DND-41 (cell line): ENCODE data around the gene CANT1.

Source experiments
- CTCF ChIP-seq: IDR thresholded peaks from 2 replicates; pipeline ENCODE4 v1.5.1; 2012; ENCODE audit warnings: borderline replicate concordance, low read length, moderate library complexity, mild to moderate bottlenecking; ENCODE audit not compliant: poor library complexity, severe bottlenecking; ENCODE audit errors: extremely low read depth
- EZH2 ChIP-seq: IDR thresholded peaks from 3 replicates; pipeline ENCODE4 v1.6.1; 2012; ENCODE audit warnings: borderline replicate concordance, low read depth, mild to moderate bottlenecking, moderate library complexity, low read length, inconsistent platforms; ENCODE audit not compliant: severe bottlenecking

GRCh38 chr17:79011451-79012147, 2.0 kb upstream of the CANT1 start:
- no peak for TF ChIP-seq CTCF
- no peak for TF ChIP-seq EZH2
